GOT3 (cell line): ENCODE measurements around the gene AMN.
"Not testable (repeated sequence)": the region's sequence is repeated elsewhere in the genome, so short reads cannot be mapped to it uniquely, and the experiment has no call there.

Experiments
- DNase-seq: peaks from one replicate; lab custom pipeline; 2025; ENCODE audit warnings: mixed read lengths; lab: John Stamatoyannopoulos, UW

The AMN gene

DNA sequence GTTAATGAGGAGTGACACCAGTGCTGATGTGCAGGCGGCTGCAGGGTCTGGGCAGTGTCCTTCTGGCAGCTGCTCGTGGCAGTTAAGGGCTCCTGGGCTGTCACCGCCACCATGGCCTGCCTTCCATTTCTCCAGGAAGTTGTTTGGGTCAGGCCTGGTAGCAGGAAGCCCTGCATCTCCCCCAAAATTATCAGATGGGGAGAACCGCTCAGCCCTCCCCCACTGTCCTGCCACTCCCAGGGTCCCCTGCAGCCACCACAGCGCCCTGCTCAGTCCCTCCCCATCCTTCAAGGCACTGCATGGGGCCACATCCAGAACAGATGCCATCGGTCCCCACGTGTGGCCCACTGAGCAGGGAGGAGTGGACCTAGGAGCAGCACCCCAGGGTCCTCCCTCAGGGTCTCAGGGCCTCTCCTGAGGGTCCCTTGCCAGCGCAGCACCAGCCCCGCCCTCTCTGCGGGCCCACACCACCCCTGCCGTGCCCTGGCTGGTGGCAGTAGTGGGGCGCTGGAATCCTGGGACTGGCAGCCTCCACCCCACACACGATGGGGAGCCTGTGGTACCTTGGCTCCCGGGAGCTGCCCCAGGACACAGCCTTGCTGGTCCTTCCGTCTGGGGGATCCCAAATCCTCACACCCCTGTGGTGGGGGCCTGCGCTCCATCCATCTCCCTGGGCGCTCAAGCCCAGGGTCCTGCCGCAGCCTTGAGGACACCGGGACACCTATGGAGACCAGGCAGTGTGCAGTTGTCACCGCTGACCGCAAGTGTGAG is 10.3 kb upstream of the AMN start:
- DNase-seq: no peak

DNA sequence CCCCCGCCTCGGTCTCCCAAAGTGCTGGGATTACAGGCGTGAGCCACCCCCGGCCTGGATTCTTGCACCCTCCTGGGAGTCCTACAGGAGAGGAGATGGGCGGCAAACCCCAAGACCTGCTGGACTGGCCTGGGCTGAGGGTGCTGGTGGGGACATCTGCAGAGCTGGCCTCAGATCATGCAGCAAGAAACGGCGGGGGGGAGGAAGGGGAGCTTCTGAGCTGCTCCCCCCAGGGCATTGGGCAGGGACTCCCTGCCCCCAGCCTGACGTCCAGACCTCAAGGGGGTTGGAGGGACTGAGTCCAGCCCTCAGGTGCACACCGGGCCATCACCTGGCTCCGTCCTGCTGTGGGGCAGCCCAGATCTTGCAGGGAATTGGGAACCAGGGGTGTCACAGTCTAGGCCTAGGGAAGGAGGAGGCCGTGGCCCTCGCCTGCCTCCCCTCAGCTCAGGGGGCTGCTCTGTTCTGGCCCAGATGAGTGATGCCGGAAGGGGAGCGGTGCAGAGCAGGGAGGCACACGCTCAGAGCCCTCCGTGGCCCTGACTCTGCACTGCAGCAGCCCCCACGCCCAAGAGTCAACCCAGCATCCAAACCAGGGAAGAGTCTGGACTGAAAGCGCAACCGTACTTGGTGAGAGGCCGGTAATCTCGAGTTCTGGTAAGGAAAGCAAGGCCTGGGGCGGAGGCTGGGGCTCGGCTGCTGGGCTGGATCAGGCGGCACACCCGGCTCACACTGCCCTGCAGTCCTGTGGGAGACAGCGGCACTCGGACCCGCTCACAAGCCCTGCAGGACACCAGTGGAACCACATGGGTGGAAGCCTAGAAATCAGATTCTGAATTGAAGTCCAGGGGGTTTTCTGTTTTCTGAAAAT is 8.9 kb upstream of the AMN start:
- DNase-seq: no peak

DNA sequence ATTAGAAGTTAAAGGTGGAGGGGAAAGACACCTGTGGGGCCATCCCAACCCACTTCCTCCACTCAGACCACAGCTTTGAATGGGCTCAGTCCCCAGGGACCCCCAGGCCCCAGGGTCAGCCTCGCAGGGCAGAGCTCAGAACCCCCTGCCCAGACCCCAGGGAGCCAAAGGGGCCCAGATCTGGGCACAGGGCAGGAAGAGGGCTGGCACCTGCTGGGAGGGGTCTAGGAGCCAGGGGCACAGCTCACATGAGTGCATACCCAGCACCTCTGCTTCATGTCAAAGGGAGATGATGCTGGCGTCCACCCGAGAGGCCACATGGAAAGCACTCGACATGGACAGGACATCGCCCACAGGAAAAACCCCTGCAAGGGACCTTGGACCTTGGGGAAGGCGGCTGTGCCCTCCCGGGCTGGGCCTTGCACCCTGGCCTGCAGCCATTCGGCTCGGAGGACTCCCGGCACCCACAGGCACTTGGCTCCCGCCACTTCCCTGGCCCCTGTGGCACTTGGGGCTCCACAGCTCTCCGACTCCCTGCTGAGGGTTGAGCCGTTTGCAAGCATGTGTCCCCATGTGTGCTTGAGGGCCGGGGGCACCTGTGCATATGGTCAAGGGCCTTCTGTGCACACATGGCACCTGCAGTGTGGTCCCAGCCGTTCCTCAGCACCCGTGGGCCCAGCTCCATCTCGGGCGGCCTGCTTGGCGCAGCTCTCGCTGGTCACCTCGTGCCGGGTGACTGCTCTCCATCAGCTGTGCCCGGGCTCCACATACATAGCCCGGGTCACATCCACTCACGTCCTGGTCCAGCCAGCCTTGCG is 7.8 kb upstream of the AMN start:
- DNase-seq: no peak

DNA sequence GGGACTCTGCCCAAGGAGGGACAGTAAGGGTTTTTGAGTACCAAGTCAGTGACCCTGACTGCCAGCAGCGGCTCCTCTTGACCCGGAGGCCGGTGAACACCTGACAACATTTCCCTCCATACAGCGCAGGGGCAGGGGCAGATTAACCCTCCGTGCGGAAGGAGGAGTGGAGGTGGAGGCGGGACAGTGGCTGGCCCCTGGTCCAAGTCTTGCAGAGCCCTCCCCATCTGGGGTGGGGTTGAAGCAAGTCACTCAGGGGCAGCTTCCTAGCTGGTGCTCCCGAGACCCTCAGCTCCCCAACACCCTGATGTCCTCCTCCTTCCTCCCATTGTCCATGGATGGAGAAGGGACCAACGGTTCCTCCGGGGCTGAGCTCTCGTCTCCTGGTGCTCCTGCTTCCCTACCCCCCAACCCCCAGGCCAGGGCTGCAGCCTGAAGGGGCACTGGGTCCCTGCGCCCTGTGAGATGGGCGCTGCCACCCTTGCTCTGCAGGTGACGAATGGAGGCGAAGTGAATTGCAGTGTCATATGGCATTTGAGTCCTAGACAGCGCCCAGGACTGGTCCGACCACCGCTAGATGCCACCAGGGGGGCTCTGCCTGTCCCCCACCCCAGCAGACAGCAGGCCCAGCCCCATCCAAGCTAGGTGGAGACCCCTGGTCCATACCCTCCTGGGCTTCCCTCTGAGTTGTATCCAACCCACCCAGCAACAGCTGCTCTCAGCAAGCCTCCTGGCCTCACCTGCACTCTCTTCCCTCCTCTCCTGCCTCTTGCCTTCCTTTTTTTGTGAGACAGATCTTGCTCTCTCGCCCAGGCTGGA is 7.0 kb upstream of the AMN start:
- no peak for DNase-seq

DNA sequence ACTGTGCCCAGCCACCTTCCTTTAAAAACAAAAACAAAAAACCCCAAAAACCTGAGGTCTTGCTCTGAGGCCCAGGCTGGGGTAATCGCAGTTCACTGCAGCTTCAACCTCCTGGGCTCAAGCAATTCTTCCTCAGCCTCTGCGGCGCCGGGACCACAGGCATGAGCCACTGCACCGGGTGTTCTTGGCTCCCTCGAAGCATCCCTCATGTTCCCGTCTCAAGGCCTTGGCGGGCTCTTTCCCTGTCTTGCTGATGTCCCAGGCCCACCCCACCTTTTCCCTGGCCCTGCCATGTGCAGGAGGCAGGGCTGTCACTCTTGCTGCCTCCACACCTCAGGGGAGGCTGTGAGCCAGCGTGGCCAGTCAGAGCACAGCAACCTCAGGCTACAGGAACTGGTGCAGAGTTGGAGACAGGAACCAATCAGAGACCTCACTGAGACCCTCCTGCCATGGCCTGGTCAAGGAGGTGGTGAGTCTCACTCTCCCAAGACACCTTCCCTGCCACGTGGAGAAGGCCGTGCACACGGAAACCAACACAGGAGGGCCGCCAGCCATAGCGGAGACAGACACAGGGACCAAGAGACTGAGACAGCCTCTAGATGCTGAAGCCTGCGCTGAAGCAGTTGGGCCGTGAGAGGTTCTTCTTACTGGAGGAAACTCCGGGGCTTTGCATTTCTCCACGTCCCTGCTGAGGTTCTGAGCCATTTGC is 6.0 kb upstream of the AMN start:
- no peak for DNase-seq

DNA sequence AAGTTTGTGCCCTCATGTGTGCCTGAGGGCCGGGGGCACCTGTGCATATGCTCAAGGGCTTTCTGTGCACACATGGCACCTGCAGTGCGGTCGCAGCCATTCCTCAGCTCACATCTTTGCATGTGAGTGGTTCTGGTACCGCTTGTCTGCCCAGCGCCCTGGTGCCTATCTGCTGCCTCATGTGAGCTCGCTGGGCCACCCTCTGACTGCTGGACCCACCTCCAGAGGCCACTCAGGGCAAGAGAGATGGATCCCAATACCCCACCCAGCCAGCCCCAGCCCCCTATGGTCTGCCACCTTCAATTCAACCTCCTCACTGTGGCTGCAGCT is 5.4 kb upstream of the AMN start:
- DNase-seq: no peak

DNA sequence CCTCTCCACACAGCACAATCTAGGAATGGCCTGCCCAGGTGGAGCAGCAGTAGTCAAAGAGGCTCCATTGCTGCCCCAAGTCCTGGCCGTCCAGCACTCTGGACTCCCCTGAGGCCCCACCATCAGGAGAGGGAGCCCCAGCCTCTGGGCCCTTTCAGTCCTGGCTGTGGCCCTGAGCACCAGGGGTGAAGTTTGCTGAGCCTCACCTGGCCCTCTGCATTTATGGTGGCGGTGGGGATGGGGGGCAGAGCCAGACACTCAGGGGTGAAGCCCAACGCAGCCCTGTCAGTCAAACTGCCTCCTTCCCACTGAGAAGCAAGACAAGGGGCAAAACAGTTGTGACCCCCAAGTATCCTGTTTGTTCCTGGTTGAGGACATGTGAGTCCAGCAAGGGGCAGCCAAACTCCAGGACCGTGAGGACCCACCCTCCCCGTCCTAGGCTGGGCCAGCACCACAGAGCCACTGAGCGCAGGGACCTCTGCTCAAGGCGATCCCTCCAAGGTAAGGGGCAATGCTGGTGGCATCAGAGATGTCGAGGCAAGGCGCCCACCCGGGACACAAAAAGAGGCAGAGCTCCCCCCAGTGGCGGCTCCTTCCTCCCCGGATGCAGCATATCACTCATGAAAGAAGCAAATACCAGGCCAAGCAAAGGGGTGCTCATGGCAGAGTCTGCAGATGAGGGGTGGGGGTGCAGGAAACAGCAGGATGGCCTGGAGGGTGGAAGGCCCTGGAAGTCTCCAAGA is 4.8 kb upstream of the AMN start:
- DNase-seq: no peak

DNA sequence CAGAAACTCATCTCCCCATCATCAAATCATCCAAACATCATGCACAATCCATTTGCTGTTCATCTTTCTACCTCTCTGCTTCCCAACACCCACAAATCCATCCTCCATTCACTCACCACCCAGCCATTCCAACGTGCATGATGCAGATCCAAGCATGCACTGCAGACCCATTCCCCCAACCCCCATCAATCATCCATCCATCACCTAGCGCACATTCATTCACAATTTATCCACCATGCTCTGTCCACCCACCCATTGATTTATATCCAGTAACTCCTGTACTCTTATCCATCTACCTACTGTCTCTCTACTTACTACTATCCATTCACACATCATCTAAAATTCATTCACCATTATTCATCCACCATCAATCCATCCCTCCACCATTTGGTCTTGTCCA is 4.0 kb upstream of the AMN start:
- DNase-seq: no peak

DNA sequence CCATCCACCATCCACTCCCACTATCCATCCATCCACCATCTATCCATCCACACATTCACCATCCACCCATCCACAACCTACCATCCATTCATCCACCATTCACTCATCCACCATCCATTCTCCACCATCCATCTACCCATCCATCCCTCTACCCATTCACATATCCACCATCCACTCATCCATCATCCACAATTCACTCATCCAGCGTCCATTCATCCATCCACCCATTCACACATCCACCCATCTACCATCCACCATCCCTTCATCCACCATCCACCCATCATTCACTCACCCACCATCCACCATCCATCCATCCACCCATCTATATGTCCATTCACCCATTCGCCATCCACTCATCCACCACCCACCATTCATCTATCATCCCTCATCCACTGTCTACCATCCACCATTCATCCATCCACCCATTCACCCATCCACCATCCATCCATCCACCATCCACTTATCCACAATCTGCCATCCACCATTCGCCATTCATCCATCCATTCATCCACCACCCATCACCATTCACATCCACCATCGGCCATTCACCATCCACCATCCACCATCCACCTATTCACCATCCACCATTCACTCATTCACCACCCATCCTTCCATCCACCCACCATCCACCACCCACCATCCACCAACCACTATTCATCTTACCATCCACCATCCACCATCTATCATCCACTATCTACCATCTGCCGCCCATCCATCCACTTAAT is 2.0 kb upstream of the AMN start:
- DNase-seq: no peak

DNA sequence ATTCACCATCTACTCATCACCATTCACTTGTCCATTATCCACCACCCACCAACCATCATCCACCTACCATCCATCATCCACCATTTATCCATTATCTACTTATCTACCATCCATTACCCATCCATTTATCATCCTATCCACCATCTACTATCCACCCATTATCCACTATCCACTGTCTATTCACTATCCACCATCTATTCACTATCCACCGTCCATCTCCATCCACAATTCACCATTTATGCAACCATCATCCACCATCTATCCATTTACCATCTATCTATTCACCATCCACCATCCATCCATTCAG is 1.5 kb upstream of the AMN start:
- no peak for DNase-seq

DNA sequence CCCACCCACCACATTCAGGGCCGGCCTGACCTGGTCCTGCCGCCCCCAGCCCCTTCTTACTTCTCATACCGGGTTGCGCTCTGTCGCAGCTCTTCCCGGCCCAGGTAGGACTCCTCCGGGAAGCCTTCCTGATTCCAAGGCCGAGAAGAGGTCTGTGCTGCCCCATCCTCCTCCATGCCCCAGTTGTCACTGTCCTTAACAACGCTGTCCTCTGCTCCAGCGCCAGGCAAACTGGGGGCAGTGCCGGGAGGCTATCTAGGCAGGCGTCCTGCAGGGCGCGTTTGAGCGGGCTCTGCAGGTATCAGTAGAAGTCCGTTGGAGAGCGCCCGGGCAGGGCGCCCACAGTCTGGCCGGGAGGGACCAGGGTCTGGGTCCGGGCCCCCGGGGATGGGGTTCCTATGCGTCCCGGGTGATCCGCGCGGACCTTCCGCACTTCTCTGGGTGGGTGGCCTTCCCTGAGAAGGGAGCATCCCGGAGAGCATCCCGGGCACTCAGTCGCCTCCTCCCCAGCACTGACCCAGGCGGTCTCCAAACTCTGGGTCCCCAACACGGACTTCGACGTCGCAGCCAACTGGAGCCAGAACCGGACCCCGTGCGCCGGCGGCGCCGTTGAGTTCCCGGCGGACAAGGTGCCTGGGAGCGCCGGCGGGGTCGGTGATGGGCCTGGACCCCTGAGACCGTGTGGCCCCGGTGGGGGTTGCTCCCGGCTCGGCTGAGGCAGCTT is 900 bp downstream of the AMN start:
- DNase-seq: no peak

DNA sequence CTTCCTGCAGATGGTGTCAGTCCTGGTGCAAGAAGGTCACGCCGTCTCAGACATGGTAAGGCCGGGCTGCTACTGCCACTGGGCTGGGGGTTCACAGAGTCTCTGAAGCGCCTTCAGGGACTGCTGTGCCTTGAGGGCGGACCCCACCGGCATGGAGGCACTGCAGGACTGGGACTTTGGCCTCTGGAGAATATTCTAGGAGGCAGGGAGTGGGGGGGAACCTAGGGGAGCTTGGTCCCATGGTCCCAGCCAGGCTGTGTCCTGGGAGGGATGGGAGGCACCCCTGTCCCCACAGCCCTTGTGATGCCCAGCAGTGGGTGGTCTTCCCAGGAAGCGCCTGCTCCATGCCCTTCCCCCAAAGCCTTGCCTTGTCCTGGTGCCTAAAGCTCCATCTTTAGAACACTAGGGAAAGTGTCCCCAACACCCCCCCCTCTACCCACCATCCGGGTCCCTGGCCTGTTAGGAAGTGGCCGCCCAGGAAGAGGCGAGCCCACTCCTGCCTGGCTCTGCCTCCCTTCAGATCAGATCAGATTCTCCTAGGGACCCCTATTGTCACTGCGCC is 1.5 kb downstream of the AMN start:
- no peak for DNase-seq

DNA sequence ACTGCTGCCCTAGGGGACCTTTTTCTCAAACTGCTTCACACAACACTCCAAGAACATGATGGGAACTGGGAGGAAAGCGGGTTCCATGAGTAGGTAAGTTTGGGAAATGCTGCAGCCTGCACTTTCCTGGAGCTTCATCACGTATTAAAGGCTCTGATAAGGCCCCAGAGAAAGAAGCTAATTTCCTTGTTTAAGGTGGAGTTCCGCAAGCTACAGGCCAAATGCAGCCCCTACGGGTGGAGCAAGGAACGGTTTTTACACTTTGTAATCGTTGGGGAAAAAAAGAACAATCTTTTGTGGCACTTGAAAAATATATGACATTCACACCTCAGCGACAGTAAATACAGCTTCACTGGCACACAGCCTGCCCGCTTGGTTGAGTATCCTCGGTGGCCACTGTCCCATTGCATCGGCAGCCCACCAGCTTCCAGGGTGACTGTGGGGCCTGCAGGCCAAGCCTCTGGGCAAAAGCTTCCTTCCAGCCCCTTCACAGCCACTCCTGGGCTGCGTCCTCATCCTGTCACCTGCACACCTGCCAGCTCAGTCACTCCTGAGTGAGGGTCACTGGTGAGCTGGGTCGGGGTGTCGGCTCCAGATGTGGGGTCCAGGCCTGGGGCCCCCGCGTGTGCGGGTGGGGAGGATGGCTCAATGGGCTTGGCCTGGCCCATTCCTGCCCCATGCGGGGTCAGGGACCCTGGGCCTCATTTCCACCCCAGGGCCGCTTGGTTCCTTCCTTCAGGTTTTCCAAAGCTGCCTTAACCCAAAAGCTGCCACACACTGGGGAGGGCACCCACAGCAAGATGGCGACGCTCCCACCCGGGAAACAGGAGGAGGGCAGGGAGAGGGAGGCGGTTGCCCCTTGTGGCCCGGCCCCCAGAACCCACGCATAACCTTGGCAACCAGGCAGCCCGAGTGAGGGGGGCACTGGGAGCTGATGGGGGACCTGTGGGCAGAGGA is 2.4 kb downstream of the AMN start:
- DNase-seq: no peak

DNA sequence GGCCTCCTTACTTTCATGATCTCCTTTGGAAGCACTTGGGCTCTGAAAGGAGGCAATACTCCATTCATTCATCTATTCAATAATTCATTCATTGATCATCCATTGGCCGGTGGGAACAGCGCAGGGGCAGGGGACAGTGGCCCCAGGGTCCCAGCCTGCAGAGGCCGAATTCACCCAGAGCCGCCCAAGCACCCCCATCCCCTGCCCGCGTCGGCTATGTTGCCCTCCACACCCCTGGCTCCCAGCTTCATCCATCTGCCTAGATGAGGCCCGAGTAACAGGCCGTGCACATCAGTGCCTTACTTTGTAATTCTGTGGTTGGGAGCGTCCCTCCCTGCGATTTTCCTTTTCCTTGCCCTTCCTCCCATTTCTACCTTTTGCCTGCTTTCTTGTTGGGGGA is 3.2 kb downstream of the AMN start:
- no peak for DNase-seq

DNA sequence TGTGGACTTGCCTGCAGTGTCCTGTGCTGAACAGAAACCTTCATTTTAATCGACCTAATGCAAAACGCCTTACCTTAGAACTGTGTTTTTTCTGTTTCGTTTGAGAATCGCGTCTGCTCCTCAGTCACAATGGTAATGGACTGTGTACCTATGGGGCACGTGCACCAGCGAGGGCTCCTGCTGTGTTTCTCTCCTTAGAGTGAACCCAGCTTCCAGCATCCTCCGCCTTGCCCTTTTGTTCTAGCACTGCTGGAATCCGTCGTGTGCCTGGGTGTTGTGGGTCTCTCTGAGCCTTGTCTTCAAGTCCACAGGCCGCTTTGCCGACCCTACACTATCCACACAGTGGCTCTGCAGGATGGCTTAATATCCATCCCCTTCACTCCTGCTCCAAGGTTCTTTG is 3.6 kb downstream of the AMN start:
- no peak for DNase-seq

DNA sequence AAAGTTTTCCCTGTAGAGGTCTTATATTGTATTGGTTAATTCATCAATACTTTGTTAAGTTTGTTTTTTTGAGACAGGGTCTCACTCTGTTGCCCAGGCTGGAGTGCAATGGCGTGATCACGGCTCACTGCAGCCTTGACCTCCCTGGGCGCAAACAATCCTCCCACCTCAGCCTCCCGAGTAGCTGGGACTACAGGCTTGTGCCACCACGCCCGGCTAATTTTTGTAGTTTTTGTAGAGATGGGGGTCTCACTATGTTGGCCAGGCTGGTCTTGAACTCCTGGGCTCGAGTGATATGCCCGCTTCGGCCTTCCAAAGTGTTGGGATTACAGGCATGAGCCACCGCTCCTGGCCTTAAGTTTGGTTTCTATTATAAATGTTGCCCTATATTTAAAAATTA is 4.4 kb downstream of the AMN start:
- DNase-seq: not testable (repeated sequence)

DNA sequence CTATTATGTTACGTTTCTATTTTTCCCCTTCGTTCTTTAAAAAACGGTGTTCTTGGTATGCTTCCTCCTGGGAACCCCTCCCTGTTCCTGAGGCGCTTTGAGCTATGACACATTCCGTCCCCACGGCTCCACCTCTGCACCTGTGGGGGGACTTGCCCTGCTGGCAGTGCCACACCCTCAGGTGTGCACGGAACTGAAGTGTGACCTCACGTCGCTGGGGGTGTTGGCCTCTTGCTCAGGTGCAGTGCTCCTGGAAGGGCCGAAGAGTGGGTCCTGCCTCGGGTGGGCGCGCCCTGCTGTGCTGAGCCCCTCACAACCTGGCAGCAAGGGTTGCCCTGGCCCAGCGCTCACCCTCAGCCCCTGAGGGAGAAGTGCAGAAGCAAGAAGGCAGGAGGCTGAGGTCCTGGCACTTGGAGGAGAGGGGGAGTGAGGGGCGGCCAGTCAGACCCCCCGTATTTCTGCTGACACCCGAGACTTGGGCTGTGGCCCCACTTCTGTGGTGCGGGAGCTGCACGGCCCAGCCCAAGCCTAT is 4.9 kb downstream of the AMN start:
- DNase-seq: no peak
